Mesodermal cell (in vitro differentiated cells): ENCODE results near the gene ZBTB11.

Experiments
- H3K27ac ChIP-seq: 2 replicates; pipeline ENCODE4 v1.7.0; 2013; ENCODE audit warnings: mild to moderate bottlenecking, low read depth, low read length, moderate library complexity; ENCODE audit not compliant: severe bottlenecking
- H3K36me3 ChIP-seq: 2 replicates; pipeline ENCODE4 v1.7.1; 2013; ENCODE audit warnings: mild to moderate bottlenecking, low read length, moderate library complexity; ENCODE audit not compliant: control insufficient read depth, insufficient read depth
- H3K4me1 ChIP-seq: one replicate; pipeline ENCODE4 v1.7.1; 2013; ENCODE audit warnings: mild to moderate bottlenecking, low read length; ENCODE audit not compliant: insufficient read depth, control insufficient read depth, poor library complexity, severe bottlenecking
- H3K4me3 ChIP-seq: 2 replicates; pipeline ENCODE4 v1.7.0; 2013; ENCODE audit warnings: low read length, control low read depth, mild to moderate bottlenecking; ENCODE audit not compliant: insufficient read depth, poor library complexity, severe bottlenecking; ENCODE audit errors: extremely low read depth
- H3K9me3 ChIP-seq: 2 replicates; pipeline ENCODE4 v1.7.1; 2013; ENCODE audit warnings: mild to moderate bottlenecking, low read length, moderate library complexity; ENCODE audit not compliant: control insufficient read depth
- WGBS, 2 experiments: methylation state at CpG; one replicate each; pipeline ENCODE4 v1.1.5; 2013; ENCODE audit warnings: missing lambda C conversion rate in 2 of 2; ENCODE audit not compliant: insufficient coverage in 2 of 2; 5-methylcytosine and 5-hydroxymethylcytosine counted together

ZBTB11 gene

GRCh38 chr3:101671014-101671413, 5.9 kb downstream of the ZBTB11 start:
- H3K4me1 ChIP-seq: no peaks in the 10 kb centered on the region
- no peak overlapping the region for H3K27ac ChIP-seq
- 94% methylated on average over 3 of the region's 5 CpGs for WGBS, 2 experiments
- H3K4me3 ChIP-seq: no peak overlapping the region
- peaks cover 41% of the 10 kb centered on the region for H3K36me3 ChIP-seq
- H3K9me3 ChIP-seq: no peaks in the 10 kb centered on the region

- WGBS, 2 experiments: no CpG with 5 or more reads among the region's 1 CpG
- no peak overlapping the region for H3K27ac ChIP-seq
- no peaks in the 10 kb centered on the region for H3K9me3 ChIP-seq
- no peak overlapping the region for H3K4me3 ChIP-seq
- peaks cover 71% of the 10 kb centered on the region for H3K36me3 ChIP-seq
- H3K4me1 ChIP-seq: no peaks in the 10 kb centered on the region
These were observed 9.1 kb downstream of the ZBTB11 start for GRCh38 chr3:101667844-101668243.

GRCh38 chr3:101667331-101667730, 9.6 kb downstream of the ZBTB11 start:
- 86% methylated on average over 3 of the region's 6 CpGs; no CpG with 5 or more reads in 1 of the 2 experiments for WGBS, 2 experiments
- Histone ChIP-seq H3K27ac (no peak overlapping the region), H3K36me3 (peaks cover 75% of the 10 kb centered on the region), H3K4me3 (no peak overlapping the region), H3K9me3 (no peaks in the 10 kb centered on the region), H3K4me1 (no peaks in the 10 kb centered on the region)

GRCh38 chr3:101665851-101666250, 11.1 kb downstream of the ZBTB11 start:
- no peaks in the 10 kb centered on the region for H3K4me1 ChIP-seq
- H3K9me3 ChIP-seq: no peaks in the 10 kb centered on the region
- peaks cover 83% of the 10 kb centered on the region for H3K36me3 ChIP-seq
- H3K4me3 ChIP-seq: no peak overlapping the region
- H3K27ac ChIP-seq: no peak overlapping the region

GRCh38 chr3:101665357-101665756, 11.6 kb downstream of the ZBTB11 start:
- Histone ChIP-seq H3K4me1 (no peaks in the 10 kb centered on the region), H3K9me3 (no peaks in the 10 kb centered on the region), H3K4me3 (no peak overlapping the region), H3K36me3 (peaks cover 83% of the 10 kb centered on the region), H3K27ac (no peak overlapping the region)
- WGBS, 2 experiments: 97 to 98% methylated on average over 3 to 4 of the region's 4 CpGs

- 91% methylated on average over 3 of the region's 3 CpGs for WGBS, 2 experiments
- Histone ChIP-seq H3K4me1 (no peaks in the 10 kb centered on the region), H3K36me3 (peaks cover 88% of the 10 kb centered on the region)
These were observed 16.2 kb downstream of the ZBTB11 start for GRCh38 chr3:101660714-101661113.

GRCh38 chr3:101656651-101657050, 20.3 kb downstream of the ZBTB11 start:
- Histone ChIP-seq H3K36me3 (peaks cover 91% of the 10 kb centered on the region), H3K4me3 (no peak overlapping the region), H3K4me1 (no peaks in the 10 kb centered on the region), H3K27ac (no peak overlapping the region), H3K9me3 (no peaks in the 10 kb centered on the region)
- 76 to 100% methylated on average over 2 of the region's 6 CpGs for WGBS, 2 experiments

More at GRCh38 chr3:101660714-101661113, 16.2 kb downstream of the ZBTB11 start:
- Histone ChIP-seq H3K4me3 (no peak overlapping the region), H3K27ac (no peak overlapping the region), H3K9me3 (no peaks in the 10 kb centered on the region)

GRCh38 chr3:101646726-101647125, 30.2 kb downstream of the ZBTB11 start:
- WGBS, 2 experiments: 100% methylated on average over 1 of the region's 1 CpG
- Histone ChIP-seq H3K9me3 (no peaks in the 10 kb centered on the region), H3K36me3 (peaks cover 22% of the 10 kb centered on the region), H3K4me3 (no peak overlapping the region), H3K4me1 (peaks cover 4% of the 10 kb centered on the region), H3K27ac (no peak overlapping the region)

- WGBS, 2 experiments: 93 to 96% methylated on average over 2 to 4 of the region's 6 CpGs
- peaks cover 14% of the 10 kb centered on the region for H3K36me3 ChIP-seq
- H3K9me3 ChIP-seq: no peaks in the 10 kb centered on the region
- peaks cover 11% of the 10 kb centered on the region for H3K4me1 ChIP-seq
- no peak overlapping the region for H3K27ac ChIP-seq
- no peak overlapping the region for H3K4me3 ChIP-seq
These were observed 32.9 kb downstream of the ZBTB11 start for GRCh38 chr3:101643861-101644613.

GRCh38 chr3:101643009-101643844, 33.7 kb downstream of the ZBTB11 start:
- Histone ChIP-seq H3K27ac (no peak overlapping the region), H3K9me3 (no peaks in the 10 kb centered on the region)
- 88 to 96% methylated on average over 6 of the region's 8 CpGs for WGBS, 2 experiments

GRCh38 chr3:101642441-101642840, 34.5 kb downstream of the ZBTB11 start:
- 100% methylated on average over 1 of the region's 3 CpGs; no CpG with 5 or more reads in 1 of the 2 experiments for WGBS, 2 experiments
- Histone ChIP-seq H3K27ac (no peak overlapping the region), H3K4me3 (no peak overlapping the region)

More at GRCh38 chr3:101643009-101643844, 33.7 kb downstream of the ZBTB11 start:
- Histone ChIP-seq H3K4me3 (no peak overlapping the region), H3K4me1 (peaks cover 13% of the 10 kb centered on the region), H3K36me3 (peaks cover 7% of the 10 kb centered on the region)

More at GRCh38 chr3:101642441-101642840, 34.5 kb downstream of the ZBTB11 start:
- Histone ChIP-seq H3K36me3 (no peaks in the 10 kb centered on the region), H3K4me1 (peaks cover 16% of the 10 kb centered on the region), H3K9me3 (no peaks in the 10 kb centered on the region)
